Activated CD4-positive, alpha-beta T cell treated with anti-CD3 and anti-CD28 coated beads, Interleukin-2, amount 50 U/mL, for 1 hour (primary cell): Measurements from ENCODE around the gene AJAP1.

Experiments used
- DNase-seq: peaks from one replicate; pipeline ENCODE4 v3.0.0-alpha.2; 2020

Gene AJAP1

GRCh38 chr1:4703646-4704045 lies 49.2 kb downstream of the AJAP1 start:
- no peak for DNase-seq

- no peak for DNase-seq
These were observed 54.6 kb downstream of the AJAP1 start for GRCh38 chr1:4708840-4709507.

- DNase-seq, result no peak
These were observed 55.2 kb downstream of the AJAP1 start for GRCh38 chr1:4709641-4710040.

GRCh38 chr1:4710592-4711415 lies 56.4 kb downstream of the AJAP1 start:
- DNase-seq, result no peak

- no peak for DNase-seq
These were observed 57.2 kb downstream of the AJAP1 start for GRCh38 chr1:4711416-4712275.

- DNase-seq, result no peak
These were observed 59.3 kb downstream of the AJAP1 start for GRCh38 chr1:4713669-4714068.

GRCh38 chr1:4716406-4716805 lies 62.0 kb downstream of the AJAP1 start:
- DNase-seq, result no peak

GRCh38 chr1:4718071-4718470 lies 63.7 kb downstream of the AJAP1 start:
- no peak for DNase-seq

- DNase-seq, result no peak
These were observed 68.7 kb downstream of the AJAP1 start for GRCh38 chr1:4723106-4723505.

GRCh38 chr1:4724001-4724400 lies 69.6 kb downstream of the AJAP1 start:
- no peak for DNase-seq

GRCh38 chr1:4724695-4725250 lies 70.4 kb downstream of the AJAP1 start:
- no peak for DNase-seq

GRCh38 chr1:4725416-4725815 lies 71.0 kb downstream of the AJAP1 start:
- no peak for DNase-seq

GRCh38 chr1:4726620-4727341 lies 72.4 kb downstream of the AJAP1 start:
- no peak for DNase-seq

GRCh38 chr1:4728319-4729089 lies 74.1 kb downstream of the AJAP1 start:
- DNase-seq, result no peak

- DNase-seq, result no peak
These were observed 74.7 kb downstream of the AJAP1 start for GRCh38 chr1:4729090-4729471.

- DNase-seq, result no peak
These were observed 75.7 kb downstream of the AJAP1 start for GRCh38 chr1:4730078-4730477.

GRCh38 chr1:4733446-4734177 lies 79.2 kb downstream of the AJAP1 start:
- DNase-seq, result no peak

- DNase-seq, result no peak
These were observed 79.8 kb downstream of the AJAP1 start for GRCh38 chr1:4734219-4734618.

GRCh38 chr1:4734791-4735190 lies 80.4 kb downstream of the AJAP1 start:
- no peak for DNase-seq

GRCh38 chr1:4736254-4736653 lies 81.8 kb downstream of the AJAP1 start:
- DNase-seq, result no peak

GRCh38 chr1:4741876-4742423 lies 87.5 kb downstream of the AJAP1 start:
- no peak for DNase-seq
